ENCODE results near the gene PAX5.
"Not testable (repeated sequence)": the region's sequence is repeated elsewhere in the genome, so short reads cannot be mapped to it uniquely, and the experiment has no call there.

PAX5 gene

DNA sequence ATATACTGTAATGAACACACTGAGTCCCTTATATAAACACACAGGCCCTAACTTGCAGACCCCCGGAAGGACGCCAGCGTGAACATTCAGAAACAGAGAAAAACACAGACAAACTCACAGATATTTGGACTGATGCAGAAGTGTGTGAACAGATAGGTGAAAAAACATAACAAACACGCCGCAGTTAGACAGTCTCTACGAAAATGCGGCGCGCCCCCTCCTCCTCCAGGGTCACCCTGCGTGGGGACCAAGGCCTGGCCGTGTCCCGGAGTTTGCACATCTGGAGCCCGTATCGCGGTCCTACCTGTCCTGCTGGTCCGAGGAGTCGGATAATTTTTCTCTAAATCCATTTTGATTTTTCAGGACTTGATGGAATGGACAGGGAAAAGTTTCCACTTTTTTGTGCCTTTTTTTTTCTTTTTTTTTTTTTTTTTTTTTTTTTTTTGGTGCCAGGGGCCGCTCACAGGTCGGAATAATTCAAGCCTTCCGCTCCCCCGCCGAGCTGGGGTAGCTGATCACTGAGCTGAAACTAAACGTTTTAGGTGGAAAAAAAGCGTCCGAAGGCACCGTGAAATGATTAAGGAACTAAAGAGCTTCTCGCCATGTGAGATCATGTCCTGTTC is at the start of gene PAX5:
Gene PAX5 (minus strand): TSS at position 587 of the 623 bp plus-strand sequence. CDS start 237 bp downstream, at position 350.
- Histone ChIP-seq H3K4me3 (peak within 1 kb of the TSS in 4 of 7 experiments; percentile 9 to 27 (median 14)), H3K27ac (peak within 1 kb of the TSS in 2 of 21 experiments; percentile 31 to 80)

DNA sequence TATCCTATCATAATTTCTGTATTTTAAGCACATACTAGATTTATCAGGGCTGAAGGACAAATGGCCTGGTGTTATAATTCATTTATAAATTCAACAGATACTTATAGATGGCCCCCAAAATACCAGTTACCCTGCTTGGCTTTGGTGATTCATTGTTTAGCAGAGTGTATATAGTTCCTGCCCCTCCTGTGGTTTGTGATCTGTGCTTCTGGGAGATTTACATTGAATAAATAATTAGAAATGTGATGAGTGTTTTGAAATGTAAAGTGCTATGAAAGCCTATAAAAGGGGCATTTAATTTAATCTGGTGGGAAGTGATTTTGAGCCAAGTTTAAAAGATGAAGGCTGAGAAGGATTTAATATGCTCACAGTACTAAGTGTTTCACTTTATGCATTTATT is 49.6 kb upstream of the PAX5 start:
- Histone ChIP-seq H3K27ac (no peak overlapping the region), H3K4me3 (no peak overlapping the region)

DNA sequence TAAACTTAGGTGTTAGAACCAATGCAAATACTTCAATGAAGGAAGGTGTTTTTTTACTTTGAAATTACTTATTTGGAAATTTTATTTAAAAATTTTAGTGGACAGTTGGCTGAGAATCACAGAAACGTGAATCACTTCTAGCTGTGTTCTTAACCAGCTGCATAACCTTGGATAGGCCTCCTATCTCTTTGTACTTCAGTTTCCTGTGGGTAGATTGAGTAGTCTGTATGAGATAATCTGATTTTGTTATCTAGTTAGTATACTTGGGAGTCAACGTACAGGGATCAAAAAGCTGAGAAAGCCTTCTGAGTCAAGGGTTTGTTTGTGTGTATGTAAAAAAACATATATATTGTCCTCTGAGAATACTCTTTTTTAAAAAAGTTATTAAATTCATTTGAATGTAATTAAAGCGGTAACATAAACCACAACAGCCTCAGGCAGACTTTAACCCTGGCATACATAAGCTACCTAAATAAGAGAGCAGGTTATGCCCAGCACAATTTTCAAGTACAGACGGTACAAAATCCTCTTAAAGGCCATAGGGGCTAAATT is 48.2 kb upstream of the PAX5 start:
- Histone ChIP-seq H3K4me3 (no peak overlapping the region), H3K27ac (no peak overlapping the region)

DNA sequence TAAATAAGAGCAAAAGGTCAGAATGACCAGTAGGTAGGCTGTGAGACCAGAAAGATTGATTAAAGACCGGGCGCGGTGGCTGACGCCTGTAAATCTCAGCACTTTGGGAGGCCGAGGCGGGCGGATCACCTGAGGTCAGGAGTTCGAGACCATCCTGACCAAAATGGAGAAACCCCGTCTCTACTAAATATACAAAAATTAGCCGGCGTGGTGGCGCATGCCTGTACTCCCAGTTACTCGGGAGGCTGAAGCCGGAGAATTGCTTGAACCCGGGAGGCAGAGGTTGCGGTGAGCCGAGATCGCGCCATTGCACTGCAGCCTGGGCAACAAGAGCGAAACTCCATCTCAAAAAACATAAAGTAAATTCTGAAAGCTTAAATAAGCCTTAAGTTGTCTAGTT is 47.4 kb upstream of the PAX5 start:
- H3K4me3 ChIP-seq, H3K27ac ChIP-seq: not testable (repeated sequence)

DNA sequence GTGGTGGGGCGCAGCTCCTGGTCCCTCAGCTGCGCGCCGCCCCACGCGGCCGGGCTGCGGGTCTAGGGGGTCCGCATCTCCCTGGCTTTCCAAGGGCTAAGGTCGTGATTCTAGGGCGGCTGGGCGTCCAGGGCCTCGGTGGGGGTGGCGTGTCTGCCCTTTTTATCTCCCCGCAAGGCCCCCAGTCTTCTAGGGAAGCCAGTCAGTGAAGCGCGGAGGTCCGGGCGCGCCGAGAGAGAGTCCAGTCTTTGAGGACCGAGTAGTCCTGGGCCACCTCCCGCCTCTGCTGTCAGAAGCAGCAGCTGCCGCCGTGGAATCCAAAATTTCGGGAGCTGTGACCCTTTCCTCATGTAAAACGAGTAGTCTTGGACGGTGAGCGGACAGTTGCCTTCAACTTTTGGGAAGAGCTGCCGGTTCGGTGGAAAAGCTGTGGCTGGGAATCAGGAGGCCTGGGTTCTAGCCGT is 46.1 kb upstream of the PAX5 start:
- H3K4me3 ChIP-seq, result peak overlapping the region; percentile 82 to 96 (median 92)
- peak overlapping the region; percentile 62 to 96 (median 86) for H3K27ac ChIP-seq

DNA sequence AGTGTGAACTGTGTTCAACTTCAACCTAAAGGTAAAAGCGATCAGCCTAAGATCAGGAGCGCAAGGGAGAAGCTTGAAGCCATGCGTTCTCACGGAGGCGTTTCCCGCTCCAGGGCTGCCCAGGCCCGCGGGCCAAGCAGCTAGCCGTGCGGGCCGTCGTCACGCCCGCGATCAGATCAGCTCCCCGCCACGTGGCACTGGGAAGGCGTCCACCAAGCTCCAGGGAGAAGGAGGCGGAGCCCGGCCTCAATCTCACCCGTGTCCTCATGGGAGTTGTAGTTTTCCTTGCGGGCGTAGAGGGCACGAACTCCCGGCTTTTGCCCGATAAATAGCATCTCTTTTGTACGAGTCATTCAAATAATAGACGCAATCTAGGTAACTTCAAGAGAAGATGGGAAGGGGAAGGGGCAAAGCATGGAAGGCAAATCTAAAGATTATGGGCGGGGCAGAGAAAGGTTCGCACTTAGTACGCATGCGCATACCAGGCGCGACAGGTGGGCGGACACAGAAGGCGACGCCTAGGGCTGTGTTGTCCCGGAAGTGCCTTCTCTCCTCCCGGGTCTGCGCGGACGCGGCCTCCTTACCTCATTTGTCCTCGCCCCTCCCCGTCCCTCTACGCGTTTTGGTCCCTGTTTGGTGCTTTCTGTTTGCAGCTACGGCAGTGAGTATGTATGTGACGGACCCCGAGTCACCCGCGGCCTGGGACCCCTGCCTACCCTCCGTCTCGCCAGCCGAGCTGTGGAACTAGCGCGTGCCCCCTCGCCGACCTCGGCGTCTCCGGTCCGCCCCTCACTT is 45.5 kb upstream of the PAX5 start:
- H3K27ac ChIP-seq, result peak overlapping the region; percentile 62 to 96 (median 86)
- H3K4me3 ChIP-seq, result peak overlapping the region; percentile 82 to 96 (median 92)

DNA sequence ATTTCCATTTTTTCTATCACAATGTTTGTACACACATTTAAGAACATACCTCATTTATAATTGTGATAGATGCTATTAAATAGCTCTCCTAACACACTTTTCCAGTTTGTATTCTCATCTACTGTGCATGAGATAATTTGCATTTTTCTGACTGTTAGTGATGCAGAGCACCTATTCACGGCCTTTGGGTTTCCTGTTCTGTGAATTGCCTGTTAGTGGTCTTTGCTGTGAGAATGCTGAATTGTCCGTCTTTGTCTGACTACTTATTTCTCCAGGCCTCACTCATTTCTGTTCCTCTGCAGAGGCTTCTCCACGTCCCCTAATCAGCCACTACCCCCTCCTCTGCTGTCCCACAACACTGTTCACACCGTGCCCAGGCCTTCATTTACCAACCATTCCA is 40.7 kb upstream of the PAX5 start:
- not testable (repeated sequence) for H3K4me3 ChIP-seq, H3K27ac ChIP-seq

DNA sequence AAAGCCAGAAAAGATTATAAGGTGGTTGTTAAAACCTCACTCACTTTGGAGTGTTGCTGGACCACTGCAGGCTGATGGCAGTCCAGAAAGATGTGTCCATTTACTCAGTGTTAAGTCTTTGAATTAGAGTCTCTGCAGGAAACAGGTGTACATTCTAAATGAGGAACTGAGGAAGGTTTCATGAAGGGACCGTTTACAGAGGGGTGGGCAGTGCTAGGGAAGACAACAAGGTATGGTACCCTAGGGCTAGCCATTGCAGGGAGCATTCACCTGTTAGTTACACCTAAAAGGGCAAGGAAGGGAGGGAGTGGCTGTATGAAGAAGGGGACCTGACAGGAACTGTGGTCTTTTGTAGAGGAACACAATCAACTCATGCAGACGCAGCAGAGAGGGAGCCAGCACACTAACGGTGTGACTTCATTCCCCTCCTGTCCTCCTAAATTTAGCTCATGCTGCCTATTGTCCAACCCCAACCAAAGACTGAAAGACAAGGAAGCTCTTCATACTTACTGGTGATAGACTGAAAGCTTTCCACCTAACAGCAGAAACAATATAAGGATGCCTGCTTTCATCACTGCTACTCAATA is 32.2 kb upstream of the PAX5 start:
- H3K27ac ChIP-seq, result no peak overlapping the region
- H3K4me3 ChIP-seq, result no peak overlapping the region

DNA sequence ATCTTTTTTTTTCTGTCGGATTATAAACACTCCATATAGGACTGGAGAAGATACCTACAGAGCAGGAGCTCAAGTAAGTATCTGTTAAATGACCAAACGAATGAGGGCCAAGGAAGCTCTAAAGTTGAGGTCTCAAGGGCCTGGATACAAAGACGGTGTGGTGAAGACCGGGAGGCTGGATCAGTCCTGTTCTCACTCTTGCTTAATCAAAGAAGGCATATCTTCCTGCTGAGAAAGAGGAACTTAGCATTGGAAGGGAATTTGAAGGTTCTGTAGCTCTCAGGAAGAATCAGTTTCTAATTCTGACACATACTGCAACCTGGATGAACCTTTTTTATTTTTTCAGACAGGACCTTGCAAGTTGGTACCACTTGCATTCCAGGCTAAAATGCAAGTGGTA is 28.3 kb upstream of the PAX5 start:
- Histone ChIP-seq H3K27ac (no peak overlapping the region), H3K4me3 (no peak overlapping the region)

DNA sequence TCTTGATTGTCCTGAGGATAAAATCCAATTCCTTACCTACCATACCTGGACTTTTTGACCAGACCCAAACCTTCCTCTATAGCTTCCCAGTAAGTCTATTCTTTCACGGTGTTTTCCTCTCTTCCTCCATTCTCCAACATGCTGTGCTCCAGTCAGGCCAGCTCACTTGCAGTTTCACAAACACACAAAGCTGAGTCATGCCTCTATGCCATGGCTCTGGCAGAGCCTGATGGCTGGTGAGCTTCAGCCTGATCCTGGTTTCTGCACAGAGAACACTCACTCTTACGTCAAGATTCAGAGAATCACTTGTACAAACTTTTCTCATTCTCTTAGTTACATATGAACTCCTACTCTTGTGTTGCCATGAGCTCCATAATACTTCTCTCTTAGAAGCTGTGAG is 27.7 kb upstream of the PAX5 start:
- H3K4me3 ChIP-seq, result no peak overlapping the region
- H3K27ac ChIP-seq, result no peak overlapping the region

DNA sequence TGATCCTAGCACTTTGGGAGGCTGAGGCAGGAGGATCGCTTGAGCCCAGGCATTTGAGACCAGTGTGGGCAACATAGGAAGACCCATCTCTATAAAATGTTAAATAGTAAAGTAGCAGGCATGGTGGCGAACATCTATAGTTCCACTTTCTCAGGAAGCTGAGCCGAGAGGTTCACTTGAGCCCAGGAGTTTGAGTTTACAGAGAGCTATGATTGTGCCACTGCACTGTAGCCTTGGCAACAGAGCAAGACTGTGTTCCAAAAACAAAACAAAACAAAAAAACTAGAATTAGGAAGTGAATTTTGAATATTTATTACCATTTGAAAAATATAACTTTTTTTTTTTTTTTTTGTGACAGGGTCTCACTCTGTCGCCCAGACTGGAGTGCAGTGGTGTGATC is 26.8 kb upstream of the PAX5 start:
- no peak overlapping the region for H3K4me3 ChIP-seq
- H3K27ac ChIP-seq, result no peak overlapping the region

DNA sequence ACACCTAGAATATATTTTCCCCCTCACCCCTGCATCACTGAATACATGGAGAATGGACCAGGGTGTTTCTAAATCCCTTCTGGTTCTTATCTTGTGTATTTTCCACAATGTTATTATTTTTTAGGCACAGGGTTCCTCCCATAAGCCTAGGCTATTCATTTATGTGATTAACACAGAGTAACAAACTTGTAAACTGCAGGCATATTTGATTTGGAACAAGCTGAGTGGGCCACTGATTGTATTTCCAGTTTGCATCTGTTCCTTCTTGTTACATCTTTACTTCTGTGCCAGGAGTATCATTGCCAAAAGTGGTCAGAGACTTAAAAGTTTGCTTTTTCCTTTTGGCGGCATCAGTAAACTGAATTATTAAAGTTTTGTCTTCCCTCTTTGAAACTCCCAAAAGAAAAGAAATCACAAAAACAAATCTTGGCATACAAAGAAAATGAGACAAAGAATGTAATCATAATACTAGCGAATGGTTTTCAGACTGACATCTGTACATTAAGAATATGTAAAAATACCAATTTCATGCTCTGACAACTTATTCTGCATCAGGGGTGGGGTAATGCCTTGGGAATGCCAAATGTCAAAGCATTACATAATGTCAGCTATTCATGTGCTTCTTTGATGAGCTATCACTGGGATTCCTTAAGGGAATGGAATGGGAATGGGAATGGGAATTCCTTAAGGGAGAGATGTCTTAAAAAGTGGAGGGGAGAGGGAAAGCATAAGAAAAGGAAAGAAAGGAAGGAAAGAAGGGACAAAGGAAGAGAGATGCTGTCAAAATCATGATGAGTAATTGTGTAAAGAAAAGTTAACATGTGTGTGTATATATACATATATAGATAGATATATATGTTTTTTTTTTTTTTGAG is 22.2 kb upstream of the PAX5 start:
- Histone ChIP-seq H3K27ac (no peak overlapping the region), H3K4me3 (no peak overlapping the region)

DNA sequence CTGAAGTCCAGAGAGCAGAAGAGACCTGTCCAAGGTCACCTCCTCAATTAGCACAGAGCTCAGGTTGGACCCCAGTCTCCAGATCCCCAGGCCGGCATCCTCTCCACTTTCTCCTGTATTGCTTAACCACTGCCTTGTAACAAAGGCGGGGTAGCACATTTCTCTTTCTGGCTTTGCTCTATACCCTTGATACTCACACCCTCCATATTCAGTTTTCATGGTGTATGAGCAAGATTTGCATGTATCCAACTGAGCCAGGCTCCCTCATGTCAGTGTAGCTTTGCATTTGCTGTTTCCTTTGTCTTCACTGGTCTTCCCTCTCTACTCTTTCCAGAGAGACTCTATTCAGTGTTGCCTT is 20.3 kb upstream of the PAX5 start:
- H3K4me3 ChIP-seq, H3K27ac ChIP-seq: not testable (repeated sequence)

DNA sequence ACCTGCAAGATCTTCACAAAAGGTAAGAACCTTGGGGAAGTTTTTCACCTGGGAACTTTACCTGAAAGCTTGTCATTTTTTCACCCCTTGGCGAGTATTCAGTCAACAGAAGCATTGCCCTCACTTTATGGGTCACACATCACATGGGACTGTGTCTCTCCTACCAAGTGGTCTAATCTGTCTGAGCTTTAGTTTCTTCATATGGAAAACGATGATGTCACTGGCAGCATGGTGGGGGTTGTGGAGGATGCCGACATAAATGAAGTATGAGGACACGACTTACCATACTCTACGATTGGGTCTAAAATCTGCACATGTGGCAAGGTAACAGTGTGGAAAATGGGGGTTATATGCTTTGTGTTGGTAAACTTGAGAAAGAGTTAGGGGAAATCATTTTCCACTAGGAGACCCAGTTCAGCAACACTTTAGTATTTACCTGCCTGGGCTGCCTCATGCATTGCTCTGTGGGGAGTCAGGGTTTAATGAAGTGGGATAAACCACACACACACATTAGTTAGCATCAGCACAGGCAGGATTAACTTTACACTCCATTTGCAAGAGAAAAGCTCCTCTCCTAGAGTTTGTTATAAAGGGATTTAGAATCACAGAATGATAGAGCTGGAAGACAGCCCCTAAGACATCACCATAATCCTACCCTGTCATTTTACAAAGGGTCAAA is 19.8 kb upstream of the PAX5 start:
- H3K4me3 ChIP-seq, result no peak overlapping the region
- H3K27ac ChIP-seq, result no peak overlapping the region

DNA sequence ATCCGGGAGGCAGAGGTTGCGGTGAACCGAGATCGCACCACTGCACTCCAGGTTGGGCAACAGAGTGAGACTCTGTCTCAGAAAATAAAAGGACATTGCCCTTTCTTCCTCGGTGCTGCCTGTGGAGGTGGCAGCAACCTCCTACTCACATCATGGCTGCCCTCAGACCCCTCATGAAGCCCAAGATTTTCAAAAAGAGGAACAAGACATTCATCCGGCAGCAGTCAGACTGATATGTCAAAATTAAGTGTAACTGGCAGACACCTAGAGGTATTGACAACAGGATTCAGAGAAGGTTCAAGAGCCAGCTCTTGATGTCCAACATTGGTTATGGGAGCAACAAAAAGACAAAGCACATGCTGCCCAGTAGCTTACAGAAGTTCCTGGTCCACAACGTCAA is 12.6 kb upstream of the PAX5 start:
- Histone ChIP-seq H3K27ac (no peak overlapping the region), H3K4me3 (no peak overlapping the region)

DNA sequence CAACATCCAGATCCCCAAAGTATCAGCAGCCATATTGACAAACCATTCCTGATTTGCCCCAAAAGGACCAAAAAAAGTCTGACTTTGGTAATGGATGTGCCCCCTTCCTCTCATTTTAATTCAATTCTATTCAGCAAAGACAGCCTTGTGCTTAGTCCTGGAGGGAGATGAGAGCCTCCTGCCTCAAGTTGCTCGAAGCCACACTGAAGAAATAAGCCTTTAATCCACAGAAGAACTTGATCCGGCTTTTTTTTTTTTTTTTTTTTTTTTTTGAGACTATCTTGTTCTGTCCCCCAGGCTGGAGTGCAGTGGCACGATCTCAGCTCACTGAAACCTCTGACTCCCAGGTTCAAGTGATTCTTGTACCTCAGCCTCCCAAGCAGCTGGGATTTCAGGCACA is 8.4 kb upstream of the PAX5 start:
- Histone ChIP-seq H3K4me3 (no peak overlapping the region), H3K27ac (no peak overlapping the region)

DNA sequence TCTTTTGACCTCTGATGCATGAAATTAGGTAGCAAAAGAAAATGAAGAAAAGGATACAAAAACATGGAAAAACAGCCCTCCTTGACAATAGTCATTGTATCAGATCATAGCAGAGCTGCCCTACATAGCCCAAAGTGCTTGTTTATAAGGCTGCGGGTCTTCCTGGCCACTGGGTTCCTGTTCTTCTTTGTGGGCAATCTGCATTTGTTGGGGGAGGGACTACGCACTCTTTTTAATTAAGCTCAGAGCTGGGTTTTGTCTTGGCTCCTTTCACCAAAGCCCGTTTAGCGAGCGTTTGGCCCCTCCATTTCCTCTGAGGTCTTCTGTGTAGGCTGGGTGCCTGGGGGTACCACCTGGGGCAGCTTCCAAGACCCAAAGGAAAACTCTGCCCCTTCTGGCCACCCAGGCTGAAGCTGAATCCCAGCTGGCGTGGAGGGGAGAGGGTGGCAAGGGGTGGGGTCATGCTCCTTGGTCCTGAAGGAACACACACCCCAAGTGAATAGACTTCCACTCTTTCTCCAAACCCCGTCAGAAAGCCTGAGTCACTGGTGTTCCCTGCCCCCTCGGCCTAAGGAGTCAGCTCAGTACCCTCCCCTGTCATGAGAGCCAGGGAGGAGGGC is 6.5 kb upstream of the PAX5 start:
- H3K27ac ChIP-seq, result no peak overlapping the region
- no peak overlapping the region for H3K4me3 ChIP-seq

DNA sequence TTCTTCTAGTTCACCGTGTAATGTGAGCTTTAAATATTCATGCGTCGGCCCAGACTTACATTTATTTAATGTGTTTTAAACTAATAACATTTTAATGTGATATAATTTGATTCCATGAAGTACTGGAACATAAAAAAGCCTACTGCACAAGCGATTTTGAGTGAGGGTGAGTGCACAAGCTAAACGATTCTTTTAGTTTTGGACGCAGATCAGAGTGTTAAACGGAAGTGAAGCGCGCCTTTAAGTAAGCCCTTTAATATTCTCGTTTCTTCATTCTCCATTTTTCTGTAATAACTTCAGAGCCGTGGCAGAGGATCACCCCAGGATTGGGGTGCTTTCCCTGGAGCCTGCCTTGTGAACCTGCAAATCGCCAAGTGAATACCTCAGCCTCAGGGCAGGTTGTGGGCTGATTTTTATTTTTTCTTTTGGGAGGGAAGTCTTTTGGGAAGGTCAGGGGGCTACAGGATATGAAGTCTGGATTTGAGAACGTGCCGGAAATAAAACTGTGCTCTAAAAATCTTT is 4.9 kb upstream of the PAX5 start:
- Histone ChIP-seq H3K4me3 (no peak overlapping the region), H3K27ac (no peak overlapping the region)
